Left hindlimb (tissue), 1 donor: ENCODE results near the gene SELE.
"Not testable (repeated sequence)": the region's sequence is repeated elsewhere in the genome, so short reads cannot be mapped to it uniquely, and the experiment has no call there.

Source experiments
- DNase-seq: peaks from one replicate; pipeline ENCODE4 v3.0.0-alpha.2; 2018

SELE gene

GRCh38 chr1:169715100-169715499 is 18.8 kb downstream of the SELE start:
- DNase-seq, result not testable (repeated sequence)

GRCh38 chr1:169713090-169713489 is 20.8 kb downstream of the SELE start:
- not testable (repeated sequence) for DNase-seq

GRCh38 chr1:169712309-169712631 is 21.6 kb downstream of the SELE start:
- DNase-seq, result no peak

- DNase-seq, result peak; percentile 53
Measured at GRCh38 chr1:169711469-169712308, 22.2 kb downstream of the SELE start, which contains the start of gene SELL. Gene SELL, minus strand, starts transcription at chr1:169711620. Its CDS starts 122 bp downstream, at chr1:169711498.

GRCh38 chr1:169708647-169709046 is 25.2 kb downstream of the SELE start:
- DNase-seq, result no peak

- no peak for DNase-seq
Measured at GRCh38 chr1:169707912-169708604, 25.8 kb downstream of the SELE start.

- DNase-seq, result no peak
Measured at GRCh38 chr1:169704797-169705196, 29.1 kb downstream of the SELE start.

- no peak for DNase-seq
Measured at GRCh38 chr1:169701261-169702005, 32.4 kb downstream of the SELE start.

- no peak for DNase-seq
Measured at GRCh38 chr1:169699707-169700106, 34.2 kb downstream of the SELE start.

- DNase-seq, result no peak
Measured at GRCh38 chr1:169698976-169699375, 34.9 kb downstream of the SELE start.

- DNase-seq, result no peak
Measured at GRCh38 chr1:169697755-169698154, 36.1 kb downstream of the SELE start.

- no peak for DNase-seq
Measured at GRCh38 chr1:169696273-169697100, 37.4 kb downstream of the SELE start.

- DNase-seq, result no peak
Measured at GRCh38 chr1:169694304-169695075, 39.4 kb downstream of the SELE start.

- DNase-seq, result no peak
Measured at GRCh38 chr1:169692756-169693460, 41.0 kb downstream of the SELE start.

- DNase-seq, result no peak
Measured at GRCh38 chr1:169690489-169690888, 43.4 kb downstream of the SELE start.

- no peak for DNase-seq
Measured at GRCh38 chr1:169689395-169689794, 44.5 kb downstream of the SELE start.

GRCh38 chr1:169688377-169688776 is 45.5 kb downstream of the SELE start:
- DNase-seq, result not testable (repeated sequence)

GRCh38 chr1:169683661-169684060 is 50.2 kb downstream of the SELE start:
- no peak for DNase-seq

- DNase-seq, result not testable (repeated sequence)
Measured at GRCh38 chr1:169683168-169683567, 50.7 kb downstream of the SELE start.

GRCh38 chr1:169682071-169682470 is 51.8 kb downstream of the SELE start:
- no peak for DNase-seq

GRCh38 chr1:169681140-169681539 is 52.7 kb downstream of the SELE start:
- no peak for DNase-seq
